HepG2 (cell line): ENCODE results near the gene RREB1. TPM values are rescaled to one million over a fixed set of nuclear protein-coding genes. Genes with fewer than 3 reads are reported as not detected.

Experiments used
- ATAC-seq: fragments of 200-7000 bp; cut with Tn5 transposase; 3 replicates; pipeline ENCODE4 v1.9.1; 2020; ENCODE audit warnings: mild to moderate bottlenecking, moderate library complexity
- BruUV-seq: library from RNA; stranded (reverse); fragments of 400-500 nt; replicated peaks from 2 replicates; lab custom pipeline; 2021; lab: Mats Ljungman, UMichigan
- CTCF ChIA-PET: fragments of 300-600 bp; formaldehyde crosslinking; extraction: SDS; loops from one replicate; lab custom pipeline; 2021; ENCODE audit warnings: low total read pairs, inconsistent platforms, low intra/inter-chr PET ratio; lab: Yijun Ruan, JAX
- POLR2A ChIA-PET: fragments of 350-600 bp; sonication (Branson Sonifier 250); formaldehyde crosslinking; loops from one replicate; lab custom pipeline; 2020; ENCODE audit warnings: antibody characterized with exemption, inconsistent platforms; lab: Yijun Ruan, JAX
- DNase-seq: peaks from one replicate; pipeline ENCODE4 v3.0.0-alpha.2; 2015; ENCODE audit warnings: low spot score
- FAIRE-seq: peaks from 3 replicates; lab custom pipeline; 2011; peaks lifted over from hg19 to GRCh38; lab: Jason Lieb, UNC
- H2AFZ ChIP-seq: one replicate; pipeline ENCODE4 v1.6.1; 2011; ENCODE audit warnings: low read length, inconsistent platforms
- H3K27ac ChIP-seq: fragments of 300-600 bp; 3 replicates; pipeline ENCODE4 v1.8.0; 2011; ENCODE audit warnings: mixed run types, mild to moderate bottlenecking, mixed read lengths, low read length, inconsistent platforms; ENCODE audit not compliant: insufficient read depth; ENCODE audit errors: extremely low read length
- H3K27me3 ChIP-seq, 2 experiments: fragments of 200-600 bp in 1 of 2; 2 replicates in 1 of 2; 3 replicates in 1 of 2; pipeline versions ENCODE4 v1.6.0 to v1.8.0; 2011; ENCODE audit warnings: low read length in 2 of 2, mild to moderate bottlenecking in 2 of 2, moderate library complexity in 2 of 2, inconsistent platforms in 1 of 2; ENCODE audit not compliant: insufficient read depth in 2 of 2, control insufficient read depth in 1 of 2
- H3K36me3 ChIP-seq, 2 experiments: fragments of 200-600 bp in 1 of 2; replicated peaks in 1 of 2; 2 replicates in 1 of 2; 3 replicates in 1 of 2; pipeline versions ENCODE4 v1.5.1 to v1.8.0; 2011; ENCODE audit warnings: low read length in 2 of 2, inconsistent platforms in 1 of 2; ENCODE audit not compliant: insufficient read depth in 2 of 2, control insufficient read depth in 1 of 2
- H3K4me1 ChIP-seq: 2 replicates; pipeline ENCODE4 v1.5.1; 2012; ENCODE audit warnings: low read length, inconsistent platforms; ENCODE audit not compliant: insufficient read depth
- H3K4me2 ChIP-seq: 2 replicates; pipeline ENCODE4 v1.6.0; 2011; ENCODE audit warnings: low read depth, low read length, inconsistent platforms
- H3K4me3 ChIP-seq, 3 experiments: fragments of 200-600 bp in 1 of 3; sonication (generic), shearing (Covaris generic) in 1 of 3; replicated peaks in 1 of 3; 2 replicates each; pipeline ENCODE4 v1.5.1; 2011 to 2016; ENCODE audit warnings: low read length in 3 of 3, inconsistent platforms in 2 of 3, low read depth in 2 of 3, mild to moderate bottlenecking in 2 of 3, control low read depth in 1 of 3, mixed read lengths in 1 of 3; ENCODE audit not compliant: insufficient read depth in 1 of 3
- H3K79me2 ChIP-seq: one replicate; pipeline ENCODE4 v1.6.1; 2011; ENCODE audit warnings: low read length, inconsistent platforms; ENCODE audit not compliant: insufficient read depth
- H3K9ac ChIP-seq: 2 replicates; pipeline ENCODE4 v1.6.0; 2011; ENCODE audit warnings: mild to moderate bottlenecking, low read depth, low read length, inconsistent platforms; ENCODE audit not compliant: insufficient read depth
- H3K9me3 ChIP-seq: 2 replicates; pipeline ENCODE4 v1.5.1; 2012; ENCODE audit warnings: mild to moderate bottlenecking, low read length
- H4K20me1 ChIP-seq: 2 replicates; pipeline ENCODE4 v1.6.0; 2011; ENCODE audit warnings: inconsistent platforms, mild to moderate bottlenecking, low read length, moderate library complexity; ENCODE audit not compliant: insufficient read depth
- CREB1 ChIP-seq, 2 experiments: fragments of 450-650 bp in 1 of 2; IDR thresholded peaks; 2 replicates each; pipeline ENCODE4 v1.6.1; 2016 to 2017; ENCODE audit warnings: control low read depth in 1 of 2, mild to moderate bottlenecking in 1 of 2, missing compliant biosample characterization in 1 of 2, missing genetic modification characterization in 1 of 2
- ESRRA ChIP-seq: sonication (generic); formaldehyde crosslinking; IDR thresholded peaks from 2 replicates; pipeline ENCODE4 v1.5.1; 2020; ENCODE audit warnings: mild to moderate bottlenecking, low read depth, missing genetic modification reagents
- FOXA1 ChIP-seq, 2 experiments: fragments of 450-650 bp in 1 of 2; sonication (generic) in 1 of 2; formaldehyde crosslinking in 1 of 2; IDR thresholded peaks; 2 replicates each; pipeline versions ENCODE4 v1.4.0 to v1.6.1; 2016 to 2020; ENCODE audit warnings: missing genetic modification reagents in 1 of 2
- MAFG ChIP-seq: sonication (generic); formaldehyde crosslinking; IDR thresholded peaks from 2 replicates; pipeline ENCODE4 v1.5.1; 2020; ENCODE audit warnings: mild to moderate bottlenecking, missing genetic modification reagents
- POLR2A ChIP-seq, 2 experiments: IDR thresholded peaks; 2 replicates each; pipeline ENCODE4 v1.6.1; 2011; ENCODE audit warnings: low read depth in 2 of 2, low read length in 2 of 2, mild to moderate bottlenecking in 1 of 2, moderate library complexity in 1 of 2; ENCODE audit not compliant: insufficient read depth in 1 of 2
- YY1 ChIP-seq: IDR thresholded peaks from 2 replicates; pipeline ENCODE4 v1.6.1; 2011; ENCODE audit warnings: low read length, low read depth, moderate library complexity, mild to moderate bottlenecking; ENCODE audit not compliant: insufficient read depth, insufficient replicate concordance
- ZNF432 ChIP-seq: sonication (generic); formaldehyde crosslinking; IDR thresholded peaks from 2 replicates; pipeline ENCODE4 v1.5.0; 2020; ENCODE audit warnings: missing genetic modification reagents, mild to moderate bottlenecking, borderline replicate concordance
- ZNF496 ChIP-seq: sonication (generic); formaldehyde crosslinking; IDR thresholded peaks from 2 replicates; pipeline ENCODE4 v1.8.1; 2023; ENCODE audit warnings: mild to moderate bottlenecking, moderate library complexity, missing genetic modification reagents; ENCODE audit not compliant: insufficient replicate concordance
- ZNF546 ChIP-seq: sonication (generic); formaldehyde crosslinking; conservative IDR thresholded peaks from 2 replicates; pipeline ENCODE4 v1.8.1; 2023; ENCODE audit warnings: mild to moderate bottlenecking, missing genetic modification reagents
- ZNF720 ChIP-seq: sonication (generic); formaldehyde crosslinking; IDR thresholded peaks from 2 replicates; pipeline ENCODE4 v1.4.0; 2020; ENCODE audit warnings: missing genetic modification reagents
- WGBS: methylation state at CpG from one replicate; pipeline ENCODE4 v1.1.6; 2017; ENCODE audit warnings: low lambda C conversion rate; 5-methylcytosine and 5-hydroxymethylcytosine counted together
- in situ Hi-C: cut with HindIII; loops from 2 replicates; pipeline ENCODE4 v1.10.0; 2017; ENCODE audit warnings: low pct_unique_long_range_greater_than_20kb; ENCODE audit not compliant: extremely low pct_ligation_motif_present
- intact Hi-C: fragments of 100-400 bp; cut with micrococcal nuclease; formaldehyde crosslinking; loops from one replicate; pipeline ENCODE4 v1.10.0; 2022; ENCODE audit not compliant: unreplicated experiment
- polyA plus RNA-seq, 8 experiments: library from polyadenylated mRNA; depleted of rRNA in 3 of 8; stranded (reverse) in 7 of 8; unstranded in 1 of 8; fragments of >200 nt; fragmentation: Illumina TruSeq in 4 of 8; extraction: Trizol in 4 of 8; gene quantifications; 2 replicates each; pipeline versions ENCODE4 v1.2.1 to v1.2.3, GENCODE V29; 2011 to 2016; ENCODE audit warnings: low read depth in 4 of 8, missing spikeins in 1 of 8, mixed read lengths in 1 of 8; ENCODE audit not compliant: insufficient read depth in 1 of 8
- total RNA-seq, 5 experiments: library from RNA; depleted of rRNA; stranded (reverse); fragments of >200 nt; fragmentation: Illumina TruSeq; extraction: Trizol; gene quantifications; 2 replicates each; pipeline ENCODE4 v1.2.3, GENCODE V29; 2016; ENCODE audit warnings: low read depth in 1 of 5

The RREB1 gene
- total and polyA plus RNA-seq, 2 of the 13 experiments (the other 11 are each of a cell fraction or from before 2014, with no cell fraction given) = 6.1 to 23.2 TPM

DNA sequence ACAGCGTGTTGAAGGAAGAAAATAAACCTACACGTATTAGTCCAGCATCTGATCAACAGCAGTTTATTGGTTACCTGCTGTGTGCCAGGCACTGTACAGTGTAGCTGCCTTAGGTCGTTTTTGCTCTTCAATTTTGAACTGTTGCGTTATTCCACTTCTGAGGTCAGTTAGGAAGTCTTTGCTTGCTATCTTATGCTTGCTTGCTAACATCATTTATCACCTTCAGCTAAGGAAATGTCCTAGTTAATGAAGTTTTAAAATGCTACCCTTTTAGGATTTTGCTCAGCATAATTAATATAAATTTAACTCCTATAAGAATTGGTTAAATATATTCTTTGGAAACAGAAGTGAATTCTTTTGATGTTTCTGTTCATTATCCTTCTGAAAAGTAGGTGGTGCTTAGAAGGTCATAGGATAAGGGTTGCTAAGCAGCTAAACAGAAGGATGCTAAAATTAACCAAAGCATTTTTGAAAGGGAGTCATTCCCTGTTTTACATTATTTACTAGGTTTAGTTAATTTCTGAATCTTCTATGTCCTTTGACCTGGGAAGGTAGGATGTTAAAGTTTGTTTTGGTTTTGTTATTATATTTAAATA, 3.4 kb downstream of the RREB1 start:
- ATAC-seq (no peak), DNase-seq (no peak), FAIRE-seq (no peak)
- Histone ChIP-seq H3K27me3 (no peaks in the 10 kb centered on the region; a peak in 1 of 5 replicates), H3K9ac (no peak overlapping the region), H3K27ac (no peak overlapping the region), H3K4me2 (peak overlapping the region; percentile 98), H3K79me2 (peaks cover 82% of the 10 kb centered on the region), H2AFZ (no peak overlapping the region), H3K36me3 (peaks cover 2 to 4% of the 10 kb centered on the region in 2 experiments; a peak in 2 of 5 replicates), H4K20me1 (peaks cover 67% of the 10 kb centered on the region), H3K4me3 (peak overlapping the region in 1 of 3 experiments; percentile 98; a peak in 1 of 6 replicates), H3K9me3 (no peaks in the 10 kb centered on the region), H3K4me1 (peaks cover 67% of the 10 kb centered on the region)
- intact Hi-C loops (no loop called here), in situ Hi-C loops (no loop called here)
- POLR2A ChIA-PET = interaction anchor here (1.4 to 1.5 kb wide), 2 partner anchors 29 to 32 kb away, joined by 3 to 4 read pairs; no protein-coding TSS in a partner anchor
- WGBS = 68% methylated on average over 4 of the region's 4 CpGs
- TF ChIP-seq POLR2A (IDR thresholded peaks at IDR 0.05; ENCODE audit: insufficient read depth in 1 of 2, low read depth in 2 of 2, low read length in 2 of 2) = 0 out of 4 replicates have a peak, but pooled peaks of 1 of the 2 experiments have one; percentile 39
- TF ChIP-seq ESRRA (CRISPR knock-in tag) = no peak
- no peak for TF ChIP-seq MAFG (CRISPR knock-in tag)
- TF ChIP-seq YY1 = no peak
- no peak for TF ChIP-seq ZNF496
- no peak for TF ChIP-seq ZNF720
- TF ChIP-seq ZNF432 (CRISPR knock-in tag) = no peak
- no peak for TF ChIP-seq FOXA1 (IDR thresholded peaks at IDR 0.05)
- TF ChIP-seq FOXA1 (CRISPR knock-in tag; IDR thresholded peaks at IDR 0.05) = no peak
- CTCF ChIA-PET = no interaction called here
- no TSS peak for BruUV-seq

- Histone ChIP-seq H2AFZ (no peak overlapping the region), H3K27ac (peak overlapping the region; percentile 25), H3K4me1 (peaks cover 73% of the 10 kb centered on the region), H3K9me3 (no peaks in the 10 kb centered on the region), H3K9ac (peak overlapping the region; percentile 25; the same call in 1 of the 2 replicates), H3K27me3 (no peaks in the 10 kb centered on the region; a peak in 1 of 5 replicates)
- CTCF ChIA-PET = no interaction called here
- in situ Hi-C loops = no loop called here
- POLR2A ChIA-PET = interaction anchor here (1.4 to 1.7 kb wide), 3 partner anchors 28 to 31 kb away, joined by 3 to 4 read pairs (median 4); no protein-coding TSS in a partner anchor
- no peak for FAIRE-seq
- intact Hi-C loops = no loop called here
- BruUV-seq = no TSS peak
- no peak for TF ChIP-seq CREB1 (IDR thresholded peaks at IDR 0.05)
- TF ChIP-seq CREB1 (CRISPR knock-in tag; IDR thresholded peaks at IDR 0.05) = 0 out of 2 replicates have a peak, but pooled peaks have one; percentile 5
- no peak for TF ChIP-seq ZNF546 (CRISPR knock-in tag)
- TF ChIP-seq, all 625 proteins: peak for 1
- H3K4me3 ChIP-seq = peak overlapping the region in 2 of 3 experiments; percentile 31 to 43; a peak in 2 of 6 replicates
- H3K36me3 ChIP-seq = peaks cover 2 to 4% of the 10 kb centered on the region in 2 experiments; a peak in 2 of 5 replicates
- DNase-seq = no peak
- no peak for ATAC-seq
- H3K4me2 ChIP-seq = peak overlapping the region; percentile 98
- H4K20me1 ChIP-seq = peaks cover 75% of the 10 kb centered on the region
- H3K79me2 ChIP-seq = peaks cover 92% of the 10 kb centered on the region
Observed at GRCh38 chr6:7112171-7112570, 4.4 kb downstream of the RREB1 start.
